Mucosa of rectum (tissue), 2 donors: ENCODE measurements around the gene SBSN.
A peak's percentile ranks its signal among the peaks of the same experiment; 100 is the strongest.

Source experiments
- H3K27ac ChIP-seq, 2 donors: one replicate each; pipeline ENCODE4 v1.7.0; 2013; ENCODE audit warnings: inconsistent platforms in 2 of 2, low read depth in 2 of 2, low read length in 2 of 2
- H3K27me3 ChIP-seq, 2 donors: one replicate each; pipeline ENCODE4 v1.7.0; 2013; ENCODE audit warnings: low read length in 2 of 2; ENCODE audit not compliant: control insufficient read depth in 2 of 2, insufficient read depth in 2 of 2
- H3K36me3 ChIP-seq, 2 donors: one replicate each; pipeline ENCODE4 v1.7.0; 2013; ENCODE audit warnings: low read length in 2 of 2; ENCODE audit not compliant: control insufficient read depth in 2 of 2, insufficient read depth in 2 of 2
- H3K4me1 ChIP-seq, 2 donors: one replicate each; pipeline ENCODE4 v1.7.0; 2013; ENCODE audit warnings: low read length in 2 of 2, mild to moderate bottlenecking in 1 of 2; ENCODE audit not compliant: control insufficient read depth in 2 of 2, insufficient read depth in 2 of 2
- H3K4me3 ChIP-seq, 2 donors: one replicate each; pipeline ENCODE4 v1.7.0; 2013; ENCODE audit warnings: low read length in 2 of 2
- H3K9ac ChIP-seq, 2 donors: one replicate each; pipeline ENCODE4 v1.7.0; 2013; ENCODE audit warnings: low read length in 2 of 2, low read depth in 1 of 2, mild to moderate bottlenecking in 1 of 2
- H3K9me3 ChIP-seq, 2 donors: one replicate each; pipeline ENCODE4 v1.7.0; 2013; ENCODE audit warnings: low read length in 2 of 2; ENCODE audit not compliant: control insufficient read depth in 2 of 2
- donor health status: healthy.
- donor health status: Normal muscosa, but diverticular disease.

Gene SBSN

GRCh38 chr19:35508129-35508528, 20.0 kb downstream of the SBSN start:
- no peaks in the 10 kb centered on the region for H3K9me3 ChIP-seq
- H3K36me3 ChIP-seq: no peaks in the 10 kb centered on the region
- no peak overlapping the region for H3K4me3 ChIP-seq
- H3K27ac ChIP-seq: no peak overlapping the region
- H3K4me1 ChIP-seq: peaks cover 0 to 8% of the 10 kb centered on the region in 2 donors
- peaks cover 0 to 3% of the 10 kb centered on the region in 2 donors for H3K27me3 ChIP-seq
- no peak overlapping the region for H3K9ac ChIP-seq

DNA sequence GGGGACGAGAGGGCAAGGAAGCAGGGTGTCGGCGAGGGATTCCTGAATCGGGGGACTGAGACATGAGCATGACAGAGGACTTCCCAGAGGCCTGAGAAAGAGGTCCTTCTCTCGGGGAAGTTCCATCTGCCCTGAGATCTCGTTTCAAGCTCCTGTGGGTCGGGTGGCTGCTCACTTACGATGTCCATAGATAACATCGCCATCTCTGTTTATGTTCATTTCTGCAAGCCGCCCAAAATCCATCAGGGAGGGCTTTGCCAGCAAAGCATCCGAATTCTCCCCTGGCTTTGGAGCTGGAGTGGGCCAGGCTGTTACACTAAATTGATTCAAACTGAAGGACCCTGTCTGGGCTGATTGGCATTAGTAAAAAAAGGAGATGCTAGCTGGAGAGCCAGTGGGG, 20.6 kb downstream of the SBSN start:
- Histone ChIP-seq H3K36me3 (no peaks in the 10 kb centered on the region), H3K4me1 (peaks cover 0 to 8% of the 10 kb centered on the region in 2 donors), H3K27me3 (peaks cover 0 to 3% of the 10 kb centered on the region in 2 donors)

DNA sequence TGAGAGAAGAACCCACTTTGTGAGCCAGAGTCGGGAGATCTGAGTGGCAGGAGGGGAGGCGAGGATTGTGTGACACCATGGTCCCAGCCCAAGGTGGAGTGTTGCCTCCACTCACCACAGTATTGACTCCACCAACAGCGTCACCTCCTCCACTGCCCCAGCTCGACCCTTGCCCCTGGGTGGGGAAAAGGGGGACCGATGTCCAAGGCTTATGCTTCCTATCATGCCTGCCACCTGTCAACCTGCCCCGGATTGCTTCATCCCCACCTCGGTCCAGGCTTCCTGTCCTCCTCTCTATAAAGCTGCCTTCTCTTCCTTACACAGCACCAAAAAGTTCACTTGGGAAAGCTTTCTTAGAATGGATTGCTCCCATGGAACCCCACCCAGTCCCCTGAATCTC, 22.1 kb downstream of the SBSN start:
- Histone ChIP-seq H3K36me3 (no peaks in the 10 kb centered on the region), H3K4me1 (peaks cover 0 to 8% of the 10 kb centered on the region in 2 donors), H3K27me3 (peaks cover 0 to 3% of the 10 kb centered on the region in 2 donors), H3K9ac (no peak overlapping the region), H3K4me3 (no peak overlapping the region), H3K27ac (no peak overlapping the region), H3K9me3 (no peaks in the 10 kb centered on the region)

More for the DNA sequence above, 20.6 kb downstream of the SBSN start:
- H3K4me3 ChIP-seq: no peak overlapping the region
- no peak overlapping the region for H3K9ac ChIP-seq
- no peaks in the 10 kb centered on the region for H3K9me3 ChIP-seq
- no peak overlapping the region for H3K27ac ChIP-seq

DNA sequence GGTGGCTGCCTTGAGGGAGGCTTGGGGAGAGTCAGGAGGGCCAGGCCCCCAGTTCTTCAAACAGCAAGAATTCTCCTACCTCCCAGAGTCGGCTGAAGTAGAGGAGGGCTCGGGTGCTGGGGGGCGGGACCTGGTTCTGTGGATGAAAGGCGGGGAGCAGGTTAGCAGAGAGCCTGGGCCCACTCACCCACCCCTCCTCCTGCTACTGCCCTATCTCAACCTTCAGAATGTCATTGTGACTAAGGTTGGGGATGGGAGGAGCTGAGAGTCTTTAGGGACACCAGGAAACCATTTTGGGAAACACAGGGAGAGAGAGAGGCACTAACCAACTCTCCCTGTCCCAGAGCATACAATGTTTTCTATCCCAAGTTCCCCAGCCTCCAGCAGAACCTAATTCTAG, 25.4 kb downstream of the SBSN start:
- Histone ChIP-seq H3K4me3 (no peak overlapping the region), H3K9ac (no peak overlapping the region), H3K36me3 (no peaks in the 10 kb centered on the region), H3K27ac (no peak overlapping the region), H3K9me3 (no peaks in the 10 kb centered on the region), H3K4me1 (no peaks in the 10 kb centered on the region), H3K27me3 (no peaks in the 10 kb centered on the region)

- Histone ChIP-seq H3K4me3 (no peak overlapping the region), H3K9ac (no peak overlapping the region), H3K36me3 (no peaks in the 10 kb centered on the region), H3K4me1 (no peaks in the 10 kb centered on the region), H3K9me3 (no peaks in the 10 kb centered on the region), H3K27ac (no peak overlapping the region), H3K27me3 (no peaks in the 10 kb centered on the region)
Observed at GRCh38 chr19:35501684-35502083, 26.4 kb downstream of the SBSN start.

DNA sequence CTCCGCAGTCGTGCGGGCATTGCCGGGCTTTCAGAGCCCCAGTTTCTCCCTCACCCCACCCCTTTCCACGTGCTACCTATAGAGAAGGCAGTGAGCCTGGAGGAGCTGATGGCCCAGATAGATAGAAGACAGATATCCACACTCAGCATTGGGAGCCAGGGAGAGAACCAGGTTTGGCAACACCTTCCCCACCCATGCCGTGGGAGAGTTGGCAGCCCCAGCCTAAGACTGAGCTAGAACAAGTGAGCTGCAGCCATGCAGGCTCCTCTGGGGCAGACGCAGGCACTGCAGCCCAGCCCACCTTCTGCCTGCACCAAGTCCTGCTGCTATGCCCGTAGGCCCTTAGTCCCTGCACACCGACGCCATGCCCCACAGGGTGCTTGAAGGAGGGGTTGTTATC, 27.5 kb downstream of the SBSN start:
- Histone ChIP-seq H3K36me3 (no peaks in the 10 kb centered on the region), H3K9me3 (no peaks in the 10 kb centered on the region), H3K4me1 (no peaks in the 10 kb centered on the region), H3K4me3 (no peak overlapping the region), H3K9ac (no peak overlapping the region), H3K27ac (no peak overlapping the region), H3K27me3 (no peaks in the 10 kb centered on the region)

DNA sequence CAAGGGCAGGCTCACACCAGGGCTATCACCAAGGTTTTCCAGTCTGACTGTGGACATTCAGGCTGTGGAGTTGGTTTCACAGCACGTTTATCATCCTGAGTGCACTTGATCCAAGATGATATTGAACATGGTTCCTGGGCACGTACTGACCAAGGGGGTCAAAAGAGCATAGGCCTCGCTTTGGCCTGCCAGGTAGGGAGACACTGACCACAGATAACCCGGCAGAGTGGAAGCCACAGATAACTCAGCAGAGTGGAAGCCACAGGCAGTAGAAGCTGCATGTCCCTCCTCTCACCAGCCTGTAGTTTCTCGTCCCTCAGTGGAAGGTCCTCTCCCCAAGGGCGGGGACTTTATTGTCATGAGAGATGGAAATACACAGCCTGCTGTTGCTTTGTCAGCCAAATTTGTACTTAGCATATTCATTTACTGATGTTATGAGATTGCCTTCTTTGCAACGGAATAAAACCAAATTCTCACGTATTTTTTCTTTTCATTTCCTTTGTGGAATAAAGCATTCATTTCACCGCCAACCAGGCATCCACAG, 29.1 kb downstream of the SBSN start:
- Histone ChIP-seq H3K4me3 (no peak overlapping the region), H3K9me3 (no peaks in the 10 kb centered on the region), H3K4me1 (peaks cover 0 to 3% of the 10 kb centered on the region in 2 donors), H3K36me3 (no peaks in the 10 kb centered on the region), H3K27me3 (no peaks in the 10 kb centered on the region), H3K9ac (no peak overlapping the region), H3K27ac (no peak overlapping the region)

DNA sequence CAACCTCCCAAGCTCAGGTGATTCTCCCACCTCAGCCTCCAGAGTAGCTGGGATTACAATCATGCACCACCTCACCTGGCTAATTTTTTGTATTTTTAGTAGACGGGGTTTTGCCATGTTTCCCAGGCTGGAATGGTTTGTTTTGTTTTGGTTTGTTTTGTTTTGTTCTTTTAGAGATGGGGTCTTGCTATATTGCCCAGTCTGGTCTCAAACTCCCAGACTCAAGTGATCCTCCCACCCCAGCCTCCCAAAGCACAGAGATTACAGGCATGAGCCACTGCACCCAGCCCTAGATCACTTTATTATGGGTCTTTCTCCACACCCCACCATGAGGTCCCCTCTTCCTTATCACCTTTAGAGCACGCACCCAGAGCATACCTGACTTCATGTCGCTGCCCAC, 29.9 kb downstream of the SBSN start:
- Histone ChIP-seq H3K27me3 (no peaks in the 10 kb centered on the region), H3K9ac (no peak overlapping the region), H3K9me3 (no peaks in the 10 kb centered on the region), H3K4me3 (no peak overlapping the region), H3K36me3 (no peaks in the 10 kb centered on the region), H3K4me1 (peaks cover 0 to 3% of the 10 kb centered on the region in 2 donors), H3K27ac (no peak overlapping the region)

GRCh38 chr19:35497406-35497805, 30.7 kb downstream of the SBSN start:
- H3K27me3 ChIP-seq: no peaks in the 10 kb centered on the region
- no peaks in the 10 kb centered on the region for H3K36me3 ChIP-seq
- no peaks in the 10 kb centered on the region for H3K9me3 ChIP-seq
- H3K9ac ChIP-seq: no peak overlapping the region
- H3K4me1 ChIP-seq: peaks cover 0 to 3% of the 10 kb centered on the region in 2 donors
- H3K4me3 ChIP-seq: no peak overlapping the region
- no peak overlapping the region for H3K27ac ChIP-seq

GRCh38 chr19:35495107-35496064, 32.7 kb downstream of the SBSN start:
- peak overlapping the region in 1 of 2 donors; percentile 17 for H3K9ac ChIP-seq
- H3K4me3 ChIP-seq: no peak overlapping the region
- H3K27ac ChIP-seq: no peak overlapping the region

More at GRCh38 chr19:35495107-35496064, 32.7 kb downstream of the SBSN start:
- Histone ChIP-seq H3K4me1 (peaks cover 0 to 3% of the 10 kb centered on the region in 2 donors), H3K36me3 (no peaks in the 10 kb centered on the region), H3K27me3 (no peaks in the 10 kb centered on the region), H3K9me3 (no peaks in the 10 kb centered on the region)
